DND-41 (cell line): Measurements from ENCODE around the gene DACT3.

Source experiments
- ATAC-seq: fragments of 200-7000 bp; cut with Tn5 transposase; 3 replicates; pipeline ENCODE4 v1.9.1; 2021; ENCODE audit warnings: low read depth; ENCODE audit not compliant: insufficient read depth
- DNase-seq: peaks from one replicate; pipeline ENCODE4 v3.0.0-alpha.2; 2020
- H2AFZ ChIP-seq: 2 replicates; pipeline ENCODE4 v1.6.0; 2012; ENCODE audit warnings: low read depth, low read length
- H3K27ac ChIP-seq: 2 replicates; pipeline ENCODE4 v1.5.1; 2012; ENCODE audit warnings: low read length, inconsistent platforms
- H3K27me3 ChIP-seq: fragments of 200-600 bp; sonication (generic); 2 replicates; pipeline ENCODE4 v1.6.0; 2012; ENCODE audit warnings: low read length, mild to moderate bottlenecking, inconsistent platforms; ENCODE audit not compliant: insufficient read depth, poor library complexity
- H3K36me3 ChIP-seq: 2 replicates; pipeline ENCODE4 v1.5.1; 2012; ENCODE audit warnings: low read length, inconsistent platforms; ENCODE audit not compliant: insufficient read depth
- H3K4me1 ChIP-seq: 2 replicates; pipeline ENCODE4 v1.5.1; 2012; ENCODE audit warnings: mild to moderate bottlenecking, low read length; ENCODE audit not compliant: insufficient read depth
- H3K4me2 ChIP-seq: 2 replicates; pipeline ENCODE4 v1.6.0; 2012; ENCODE audit warnings: mild to moderate bottlenecking, moderate library complexity, low read length, inconsistent platforms; ENCODE audit not compliant: insufficient read depth
- H3K4me3 ChIP-seq, 2 experiments: fragments of 200-600 bp in 1 of 2; shearing (Covaris generic) in 1 of 2; 2 replicates each; pipeline ENCODE4 v1.5.1; 2012 to 2016; ENCODE audit warnings: inconsistent platforms in 2 of 2, low read length in 2 of 2, mild to moderate bottlenecking in 2 of 2, low read depth in 1 of 2, moderate library complexity in 1 of 2
- H3K79me2 ChIP-seq: 2 replicates; pipeline ENCODE4 v1.6.0; 2012; ENCODE audit warnings: low read length, inconsistent platforms; ENCODE audit not compliant: insufficient read depth
- H3K9ac ChIP-seq: 2 replicates; pipeline ENCODE4 v1.6.0; 2012; ENCODE audit warnings: low read depth, mild to moderate bottlenecking, inconsistent platforms, low read length, moderate library complexity
- H3K9me3 ChIP-seq: 2 replicates; pipeline ENCODE4 v1.5.1; 2012; ENCODE audit warnings: low read length, moderate library complexity, mild to moderate bottlenecking, inconsistent platforms; ENCODE audit not compliant: insufficient read depth, severe bottlenecking
- H4K20me1 ChIP-seq: 2 replicates; pipeline ENCODE4 v1.6.0; 2012; ENCODE audit warnings: low read length; ENCODE audit not compliant: insufficient read depth
- CTCF ChIP-seq: IDR thresholded peaks from 2 replicates; pipeline ENCODE4 v1.5.1; 2012; ENCODE audit warnings: borderline replicate concordance, low read length, moderate library complexity, mild to moderate bottlenecking; ENCODE audit not compliant: poor library complexity, severe bottlenecking; ENCODE audit errors: extremely low read depth
- EZH2 ChIP-seq: IDR thresholded peaks from 3 replicates; pipeline ENCODE4 v1.6.1; 2012; ENCODE audit warnings: borderline replicate concordance, low read depth, mild to moderate bottlenecking, moderate library complexity, low read length, inconsistent platforms; ENCODE audit not compliant: severe bottlenecking

Gene DACT3

GRCh38 chr19:46602392-46603194 lies 58.4 kb downstream of the DACT3 start:
- Histone ChIP-seq H3K79me2 (peaks cover 59% of the 10 kb centered on the region), H4K20me1 (peaks cover 56% of the 10 kb centered on the region), H2AFZ (no peak overlapping the region), H3K27ac (peak overlapping the region; percentile 91), H3K36me3 (peaks cover 53% of the 10 kb centered on the region), H3K27me3 (no peaks in the 10 kb centered on the region), H3K4me2 (peak overlapping the region; percentile 95), H3K9me3 (peaks cover 6% of the 10 kb centered on the region), H3K4me1 (peaks cover 37% of the 10 kb centered on the region), H3K4me3 (peak overlapping the region; percentile 72 to 84; a peak in 3 of 4 replicates), H3K9ac (peak overlapping the region; percentile 93)
- ATAC-seq (no peak), DNase-seq (peak; percentile 37)
- TF ChIP-seq EZH2 (no peak), CTCF (no peak)

GRCh38 chr19:46601318-46602224 lies 59.4 kb downstream of the DACT3 start, which contains the start of gene CALM3:
Gene CALM3, plus strand, starts transcription at chr19:46601330. Its CDS starts 105 bp downstream, at chr19:46601435.
- H4K20me1 ChIP-seq, result peaks cover 46% of the 10 kb centered on the region
- H3K27ac ChIP-seq, result peak within 1 kb of the TSS; percentile 100
- H3K79me2 ChIP-seq, result peaks cover 54% of the 10 kb centered on the region
- peak within 1 kb of the TSS; percentile 93 for H3K9ac ChIP-seq
- DNase-seq (peak; percentile 55), ATAC-seq (peak; percentile 27; the same call in 2 of the 3 replicates)
- H3K9me3 ChIP-seq, result peaks cover 6% of the 10 kb centered on the region
- H3K36me3 ChIP-seq, result peaks cover 43% of the 10 kb centered on the region
- H2AFZ ChIP-seq, result peak within 1 kb of the TSS; percentile 95
- TF ChIP-seq EZH2 (no peak), CTCF (no peak)
- peaks cover 37% of the 10 kb centered on the region for H3K4me1 ChIP-seq
- peak within 1 kb of the TSS; percentile 72 to 84 for H3K4me3 ChIP-seq
- peak within 1 kb of the TSS; percentile 95 for H3K4me2 ChIP-seq
- H3K27me3 ChIP-seq, result no peaks in the 10 kb centered on the region

- Histone ChIP-seq H4K20me1 (peaks cover 37% of the 10 kb centered on the region), H3K27me3 (no peaks in the 10 kb centered on the region), H3K4me1 (peaks cover 37% of the 10 kb centered on the region), H3K4me3 (peak overlapping the region; percentile 15 to 72; a peak in 3 of 4 replicates), H3K4me2 (peak overlapping the region; percentile 64), H3K9ac (peak overlapping the region; percentile 93), H3K79me2 (peaks cover 45% of the 10 kb centered on the region), H3K27ac (peak overlapping the region; percentile 100), H3K36me3 (peaks cover 34% of the 10 kb centered on the region), H3K9me3 (peaks cover 6% of the 10 kb centered on the region), H2AFZ (peak overlapping the region; percentile 95)
- DNase-seq (peak; percentile 98), ATAC-seq (peak; percentile 88)
- no peak for TF ChIP-seq EZH2
- TF ChIP-seq CTCF, result peak; percentile 3
Measured at GRCh38 chr19:46600384-46601317, 60.3 kb downstream of the DACT3 start.
